Measurements from ENCODE around the gene BASP1.
A peak's percentile ranks its signal among the peaks of the same experiment; 100 is the strongest.

DNA sequence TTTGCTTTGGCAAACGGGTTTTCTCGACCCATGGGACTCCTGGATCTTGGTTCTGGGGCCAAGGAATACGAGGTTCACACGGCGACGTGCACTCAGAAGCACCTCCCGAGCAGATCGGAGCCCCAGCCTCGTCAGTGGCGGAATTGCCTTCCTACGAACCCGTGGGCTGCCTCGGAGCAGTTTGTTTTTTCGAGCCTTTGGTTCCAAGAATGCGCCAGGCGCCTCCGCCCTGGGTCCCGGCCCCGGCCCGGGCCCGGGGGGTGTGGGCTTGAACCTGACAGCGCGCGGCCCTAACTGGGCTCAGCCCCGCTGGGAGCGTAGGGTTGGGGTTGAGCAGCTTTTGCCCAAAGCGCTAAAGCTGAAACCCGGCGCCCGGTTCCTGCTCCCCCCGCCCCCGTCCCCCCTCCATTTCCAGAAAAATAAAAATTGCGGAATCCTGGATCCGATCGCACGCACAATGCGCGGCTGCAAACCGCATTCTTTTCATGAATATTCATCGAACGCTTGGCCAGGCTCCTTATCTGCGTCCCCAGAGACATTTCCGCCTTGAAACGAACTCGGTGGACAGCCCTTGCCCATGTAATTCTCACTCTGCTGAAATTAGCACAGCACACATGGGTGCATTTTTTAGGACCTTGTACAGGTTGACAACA lies 1.0 kb downstream of the BASP1 start:
- TF ChIP-seq, protein P1, sequence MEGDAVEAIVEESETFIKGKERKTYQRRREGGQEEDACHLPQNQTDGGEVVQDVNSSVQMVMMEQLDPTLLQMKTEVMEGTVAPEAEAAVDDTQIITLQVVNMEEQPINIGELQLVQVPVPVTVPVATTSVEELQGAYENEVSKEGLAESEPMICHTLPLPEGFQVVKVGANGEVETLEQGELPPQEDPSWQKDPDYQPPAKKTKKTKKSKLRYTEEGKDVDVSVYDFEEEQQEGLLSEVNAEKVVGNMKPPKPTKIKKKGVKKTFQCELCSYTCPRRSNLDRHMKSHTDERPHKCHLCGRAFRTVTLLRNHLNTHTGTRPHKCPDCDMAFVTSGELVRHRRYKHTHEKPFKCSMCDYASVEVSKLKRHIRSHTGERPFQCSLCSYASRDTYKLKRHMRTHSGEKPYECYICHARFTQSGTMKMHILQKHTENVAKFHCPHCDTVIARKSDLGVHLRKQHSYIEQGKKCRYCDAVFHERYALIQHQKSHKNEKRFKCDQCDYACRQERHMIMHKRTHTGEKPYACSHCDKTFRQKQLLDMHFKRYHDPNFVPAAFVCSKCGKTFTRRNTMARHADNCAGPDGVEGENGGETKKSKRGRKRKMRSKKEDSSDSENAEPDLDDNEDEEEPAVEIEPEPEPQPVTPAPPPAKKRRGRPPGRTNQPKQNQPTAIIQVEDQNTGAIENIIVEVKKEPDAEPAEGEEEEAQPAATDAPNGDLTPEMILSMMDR (IDR thresholded peaks at IDR 0.05; ENCODE audit: poor library complexity, severe bottlenecking): no peak
- no peak for TF ChIP-seq EZH2 (IDR thresholded peaks at IDR 0.05; ENCODE audit: borderline replicate concordance, insufficient read depth, low read length, poor library complexity, severe bottlenecking)
- TF ChIP-seq POLR2AphosphoS5 (IDR thresholded peaks at IDR 0.05): no peak
- TF ChIP-seq RAD21 (conservative IDR thresholded peaks at IDR 0.05): peak; percentile 35
- TF ChIP-seq MXI1 (conservative IDR thresholded peaks at IDR 0.05; ENCODE audit: poor library complexity, severe bottlenecking): peak; percentile 45
- peak; percentile 39 for TF ChIP-seq EP300 (conservative IDR thresholded peaks at IDR 0.05; ENCODE audit: poor library complexity, severe bottlenecking)

Measured in neural cell (in vitro differentiated cells).